PFSK-1 (cell line): ENCODE results near the gene FRZB.

Experiments
- FOXP2 ChIP-seq: optimal IDR thresholded peaks from 2 replicates; pipeline ENCODE3; 2011; ENCODE audit warnings: borderline replicate concordance, control low read depth, inconsistent platforms; ENCODE audit not compliant: insufficient read depth; ENCODE audit errors: extremely low read length, extremely low read depth
- POLR2AphosphoS5 ChIP-seq: IDR thresholded peaks from 2 replicates; pipeline ENCODE4 v1.6.1; 2012; ENCODE audit warnings: low read depth, mild to moderate bottlenecking, control low read depth, low read length, moderate library complexity
- REST ChIP-seq, 2 experiments: IDR thresholded peaks; 2 replicates each; pipeline versions ENCODE4 v1.6.1 to v1.8.0; 2011 to 2012; ENCODE audit warnings: low read depth in 2 of 2, low read length in 2 of 2, control low read depth in 1 of 2, inconsistent platforms in 1 of 2, mild to moderate bottlenecking in 1 of 2, moderate library complexity in 1 of 2; ENCODE audit not compliant: insufficient read depth in 1 of 2
- SIN3A ChIP-seq: IDR thresholded peaks from 2 replicates; pipeline ENCODE4 v1.6.1; 2012; ENCODE audit warnings: mild to moderate bottlenecking, low read length, moderate library complexity, borderline replicate concordance; ENCODE audit not compliant: insufficient read depth
- TAF1 ChIP-seq: IDR thresholded peaks from 2 replicates; pipeline ENCODE4 v1.6.1; 2012; ENCODE audit warnings: low read length, control low read depth, borderline replicate concordance; ENCODE audit not compliant: insufficient read depth

Gene FRZB

DNA sequence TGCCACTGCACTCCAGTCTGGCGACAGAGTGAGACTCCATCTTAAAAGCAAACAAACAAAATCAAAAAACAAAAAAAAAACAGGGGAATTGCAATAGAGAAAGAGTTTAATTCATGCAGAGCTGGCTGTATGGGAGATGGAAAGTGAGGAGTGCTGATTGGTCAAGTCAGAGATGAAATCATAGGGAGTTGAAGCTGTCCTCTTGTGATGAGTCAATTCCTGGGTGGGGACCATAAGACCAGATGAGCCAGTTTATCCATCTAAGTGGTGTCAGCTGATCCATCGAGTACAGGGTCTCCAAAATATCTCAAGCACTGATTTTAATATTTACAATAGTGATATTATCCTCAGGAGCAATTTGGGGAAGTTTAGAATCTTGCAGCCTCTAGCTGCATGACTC, 45.3 kb downstream of the FRZB start:
- TF ChIP-seq FOXP2 (no peak), POLR2AphosphoS5 (no peak), SIN3A (no peak), REST (IDR thresholded peaks at IDR 0.05; ENCODE audit: insufficient read depth in 1 of 2, low read depth in 2 of 2, low read length in 2 of 2) (no peak), TAF1 (no peak)

- TF ChIP-seq SIN3A: no peak
- no peak for TF ChIP-seq TAF1
- TF ChIP-seq POLR2AphosphoS5: no peak
- no peak for TF ChIP-seq FOXP2
Measured at GRCh38 chr2:182819412-182819811, 47.0 kb downstream of the FRZB start.

DNA sequence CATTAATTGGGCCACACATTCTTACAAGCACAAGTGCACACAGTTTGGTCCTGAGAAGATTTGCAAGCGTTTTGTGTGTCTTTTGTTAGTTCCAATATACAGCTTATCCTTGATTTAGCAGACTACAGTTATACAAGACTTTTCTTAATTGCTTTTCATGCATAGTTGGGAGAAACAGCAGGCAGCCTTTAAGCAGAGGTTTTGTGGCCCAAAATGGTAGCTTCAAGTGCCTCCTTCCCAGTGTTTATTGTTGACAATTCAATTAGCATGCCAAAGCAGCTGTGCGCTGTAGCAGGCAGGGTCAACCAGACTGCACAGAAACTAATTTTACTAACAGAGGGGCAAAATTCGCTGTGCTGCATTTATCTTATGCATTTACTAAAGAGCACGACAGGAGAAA, 47.5 kb downstream of the FRZB start:
- TF ChIP-seq POLR2AphosphoS5: no peak
- TF ChIP-seq TAF1: no peak
- TF ChIP-seq SIN3A: no peak
- no peak for TF ChIP-seq REST (IDR thresholded peaks at IDR 0.05; ENCODE audit: insufficient read depth in 1 of 2, low read depth in 2 of 2, low read length in 2 of 2)
- TF ChIP-seq FOXP2: no peak

DNA sequence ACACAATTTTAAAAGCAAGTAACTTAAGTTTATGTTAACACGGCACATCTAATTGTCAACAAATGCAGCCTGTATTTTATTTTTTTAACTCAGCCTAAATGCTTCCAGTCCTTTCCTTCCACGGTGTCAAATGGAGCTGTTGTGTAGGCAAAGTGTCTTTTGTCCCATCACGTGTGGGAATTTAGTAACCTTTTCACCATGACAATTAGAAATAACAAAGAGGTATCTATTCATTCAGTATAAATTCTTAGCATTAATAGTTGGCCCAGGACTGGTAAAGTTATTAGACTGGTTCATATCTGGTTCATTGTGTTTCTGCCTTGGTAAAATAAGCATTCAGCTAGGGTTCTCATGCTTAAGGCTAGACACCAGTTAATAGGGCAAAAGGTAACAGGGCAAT, 47.9 kb downstream of the FRZB start:
- no peak for TF ChIP-seq TAF1
- no peak for TF ChIP-seq REST (IDR thresholded peaks at IDR 0.05; ENCODE audit: insufficient read depth in 1 of 2, low read depth in 2 of 2, low read length in 2 of 2)

- TF ChIP-seq TAF1: no peak
- no peak for TF ChIP-seq POLR2AphosphoS5
- TF ChIP-seq SIN3A: no peak
- no peak for TF ChIP-seq FOXP2
- TF ChIP-seq REST (IDR thresholded peaks at IDR 0.05; ENCODE audit: insufficient read depth in 1 of 2, low read depth in 2 of 2, low read length in 2 of 2): no peak
Measured at GRCh38 chr2:182817558-182817957, 48.9 kb downstream of the FRZB start.
